DND-41 (cell line): Measurements from ENCODE around the gene TARS1.

Experiments
- EZH2 ChIP-seq: IDR thresholded peaks from 3 replicates; pipeline ENCODE4 v1.6.1; 2012; ENCODE audit warnings: borderline replicate concordance, low read depth, mild to moderate bottlenecking, moderate library complexity, low read length, inconsistent platforms; ENCODE audit not compliant: severe bottlenecking
- TF ChIP-seq, protein P1 (sequence below): IDR thresholded peaks from 2 replicates; pipeline ENCODE4 v1.5.1; 2012; ENCODE audit warnings: borderline replicate concordance, low read length, moderate library complexity, mild to moderate bottlenecking; ENCODE audit not compliant: poor library complexity, severe bottlenecking; ENCODE audit errors: extremely low read depth

DNA sequence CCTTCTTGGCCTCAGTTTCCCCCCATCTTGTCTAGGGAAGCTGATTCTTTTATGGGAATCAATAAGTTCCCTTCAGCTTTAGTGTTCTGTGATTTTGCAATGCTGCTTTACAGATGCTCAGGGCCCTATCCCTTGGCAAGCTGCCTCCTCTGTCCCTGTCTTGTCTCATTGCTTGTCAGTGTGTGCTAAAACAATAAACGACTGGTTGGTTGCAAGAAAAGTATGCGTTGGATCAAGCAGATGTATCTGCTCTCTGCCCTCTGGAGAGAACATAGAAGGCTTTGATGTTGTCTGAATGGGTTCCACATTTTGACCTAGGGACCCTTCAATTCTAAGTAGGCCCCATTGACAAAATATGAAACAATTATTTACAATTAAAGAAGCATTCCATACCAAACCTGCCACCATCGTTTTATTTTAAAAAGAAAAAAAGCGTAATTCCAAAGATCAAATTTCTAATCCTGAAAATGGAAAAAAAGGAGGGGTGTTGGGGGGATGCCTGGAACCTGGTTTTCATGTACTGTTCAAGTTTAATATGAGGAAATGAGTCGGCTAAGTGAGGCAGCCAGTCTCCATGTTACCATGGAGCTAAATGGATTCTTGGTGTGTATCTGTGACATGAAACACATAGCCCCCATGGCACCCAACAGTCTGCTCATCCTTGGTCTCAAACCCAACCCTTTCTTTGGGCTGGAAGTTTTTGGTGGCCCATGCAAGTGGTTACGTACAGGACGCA is 31.2 kb upstream of the TARS1 start:
- TF ChIP-seq, protein P1, sequence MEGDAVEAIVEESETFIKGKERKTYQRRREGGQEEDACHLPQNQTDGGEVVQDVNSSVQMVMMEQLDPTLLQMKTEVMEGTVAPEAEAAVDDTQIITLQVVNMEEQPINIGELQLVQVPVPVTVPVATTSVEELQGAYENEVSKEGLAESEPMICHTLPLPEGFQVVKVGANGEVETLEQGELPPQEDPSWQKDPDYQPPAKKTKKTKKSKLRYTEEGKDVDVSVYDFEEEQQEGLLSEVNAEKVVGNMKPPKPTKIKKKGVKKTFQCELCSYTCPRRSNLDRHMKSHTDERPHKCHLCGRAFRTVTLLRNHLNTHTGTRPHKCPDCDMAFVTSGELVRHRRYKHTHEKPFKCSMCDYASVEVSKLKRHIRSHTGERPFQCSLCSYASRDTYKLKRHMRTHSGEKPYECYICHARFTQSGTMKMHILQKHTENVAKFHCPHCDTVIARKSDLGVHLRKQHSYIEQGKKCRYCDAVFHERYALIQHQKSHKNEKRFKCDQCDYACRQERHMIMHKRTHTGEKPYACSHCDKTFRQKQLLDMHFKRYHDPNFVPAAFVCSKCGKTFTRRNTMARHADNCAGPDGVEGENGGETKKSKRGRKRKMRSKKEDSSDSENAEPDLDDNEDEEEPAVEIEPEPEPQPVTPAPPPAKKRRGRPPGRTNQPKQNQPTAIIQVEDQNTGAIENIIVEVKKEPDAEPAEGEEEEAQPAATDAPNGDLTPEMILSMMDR: no peak
- TF ChIP-seq EZH2: no peak
